HepG2 (cell line): ENCODE measurements around the gene NLGN2. TPM values are rescaled to one million over a fixed set of nuclear protein-coding genes. Genes with fewer than 3 reads are reported as not detected.

Source experiments
- AGO2 ChIP-seq: fragments of 200-400 bp; formaldehyde crosslinking; optimal IDR thresholded peaks from 2 replicates; pipeline ENCODE3; 2017; ENCODE audit warnings: mild to moderate bottlenecking, low read depth, low read length, moderate library complexity
- ATF1 ChIP-seq: IDR thresholded peaks from 2 replicates; pipeline ENCODE4 v1.6.1; 2016; ENCODE audit warnings: mild to moderate bottlenecking, control low read depth
- CCDC6 ChIP-seq: sonication (generic); formaldehyde crosslinking; IDR thresholded peaks from 2 replicates; pipeline ENCODE4 v1.8.1; 2022; ENCODE audit warnings: mild to moderate bottlenecking, missing genetic modification reagents, moderate library complexity
- GABPA ChIP-seq, 2 experiments: IDR thresholded peaks; 2 replicates each; pipeline ENCODE4 v1.6.1; 2011 to 2016; ENCODE audit warnings: low read depth in 2 of 2, low read length in 1 of 2, missing biosample characterization in 1 of 2, missing genetic modification characterization in 1 of 2
- HMG20A ChIP-seq: IDR thresholded peaks from 2 replicates; pipeline ENCODE4 v1.6.1; 2016; ENCODE audit warnings: borderline replicate concordance
- HNF1B ChIP-seq: sonication (generic); formaldehyde crosslinking; IDR thresholded peaks from 2 replicates; pipeline ENCODE4 v1.5.1; 2020; ENCODE audit warnings: mild to moderate bottlenecking, moderate library complexity, missing genetic modification reagents
- KLF12 ChIP-seq: sonication (generic); formaldehyde crosslinking; IDR thresholded peaks from 2 replicates; pipeline ENCODE4 v1.4.0; 2020; ENCODE audit warnings: missing genetic modification reagents, borderline replicate concordance
- LCORL ChIP-seq, 2 experiments: fragments of 450-650 bp in 1 of 2; sonication (generic) in 1 of 2; formaldehyde crosslinking in 1 of 2; IDR thresholded peaks; 2 replicates each; pipeline versions ENCODE4 v1.5.0 to v1.6.1; 2017 to 2020; ENCODE audit warnings: antibody characterized with exemption in 1 of 2, missing genetic modification reagents in 1 of 2
- PATZ1 ChIP-seq: sonication (generic); formaldehyde crosslinking; IDR thresholded peaks from 2 replicates; pipeline ENCODE4 v1.4.0; 2020; ENCODE audit warnings: missing genetic modification reagents
- PAXIP1 ChIP-seq: sonication (generic); formaldehyde crosslinking; conservative IDR thresholded peaks from 2 replicates; pipeline ENCODE4 v1.4.0; 2020; ENCODE audit warnings: mild to moderate bottlenecking, missing genetic modification reagents, moderate library complexity
- TBX2 ChIP-seq: sonication (generic); formaldehyde crosslinking; IDR thresholded peaks from 2 replicates; pipeline ENCODE4 v1.5.0; 2020; ENCODE audit warnings: missing genetic modification reagents, mild to moderate bottlenecking, borderline replicate concordance
- THAP11 ChIP-seq: IDR thresholded peaks from 2 replicates; pipeline ENCODE4 v1.6.1; 2016; ENCODE audit warnings: missing biosample characterization, missing genetic modification reagents
- TP53 ChIP-seq: sonication (generic); formaldehyde crosslinking; conservative IDR thresholded peaks from 2 replicates; pipeline ENCODE4 v1.4.0; 2020; ENCODE audit warnings: missing genetic modification reagents
- UBTF ChIP-seq: sonication (generic); formaldehyde crosslinking; IDR thresholded peaks from 2 replicates; pipeline ENCODE4 v1.4.0; 2020; ENCODE audit warnings: mild to moderate bottlenecking, missing genetic modification reagents
- YEATS2 ChIP-seq: sonication (generic); formaldehyde crosslinking; IDR thresholded peaks from 2 replicates; pipeline ENCODE4 v1.4.0; 2020; ENCODE audit warnings: missing genetic modification reagents, borderline replicate concordance
- ZNF615 ChIP-seq: sonication (generic); formaldehyde crosslinking; IDR thresholded peaks from 2 replicates; pipeline ENCODE4 v1.5.0; 2020; ENCODE audit warnings: mild to moderate bottlenecking, missing genetic modification reagents, borderline replicate concordance
- ZNF737 ChIP-seq: sonication (generic); formaldehyde crosslinking; IDR thresholded peaks from 2 replicates; pipeline ENCODE4 v1.5.0; 2020; ENCODE audit warnings: missing genetic modification reagents, mild to moderate bottlenecking, borderline replicate concordance
- ZZZ3 ChIP-seq: sonication (generic); formaldehyde crosslinking; IDR thresholded peaks from 2 replicates; pipeline ENCODE4 v1.4.0; 2020; ENCODE audit warnings: missing genetic modification reagents, mild to moderate bottlenecking, borderline replicate concordance
- polyA plus RNA-seq, 8 experiments: library from polyadenylated mRNA; depleted of rRNA in 3 of 8; stranded (reverse) in 7 of 8; unstranded in 1 of 8; fragments of >200 nt; fragmentation: Illumina TruSeq in 4 of 8; extraction: Trizol in 4 of 8; gene quantifications; 2 replicates each; pipeline versions ENCODE4 v1.2.1 to v1.2.3, GENCODE V29; 2011 to 2016; ENCODE audit warnings: low read depth in 4 of 8, missing spikeins in 1 of 8, mixed read lengths in 1 of 8; ENCODE audit not compliant: insufficient read depth in 1 of 8
- total RNA-seq, 5 experiments: library from RNA; depleted of rRNA; stranded (reverse); fragments of >200 nt; fragmentation: Illumina TruSeq; extraction: Trizol; gene quantifications; 2 replicates each; pipeline ENCODE4 v1.2.3, GENCODE V29; 2016; ENCODE audit warnings: low read depth in 1 of 5

The NLGN2 gene
- total and polyA plus RNA-seq, 2 of the 13 experiments (the other 11 are each of a cell fraction or from before 2014, with no cell fraction given) = 1.9 to 11.0 TPM

- TF ChIP-seq UBTF (CRISPR knock-in tag) (peak; percentile 61), TBX2 (CRISPR knock-in tag) (0 out of 2 replicates have a peak, but pooled peaks have one; percentile 9), KLF12 (peak; percentile 7; the same call in 1 of the 2 replicates), ZNF615 (CRISPR knock-in tag) (no peak), TP53 (CRISPR knock-in tag) (0 out of 2 replicates have a peak, but pooled peaks have one; percentile 6), PAXIP1 (CRISPR knock-in tag) (peak; percentile 71), ZNF737 (CRISPR knock-in tag) (0 out of 2 replicates have a peak, but pooled peaks have one; percentile 29), HNF1B (CRISPR knock-in tag) (no peak), CCDC6 (CRISPR knock-in tag) (peak; percentile 49; the same call in 1 of the 2 replicates), THAP11 (CRISPR knock-in tag) (peak; percentile 20; the same call in 1 of the 2 replicates), HMG20A (peak; percentile 17; the same call in 1 of the 2 replicates), GABPA (IDR thresholded peaks at IDR 0.05; ENCODE audit: low read depth, low read length) (no peak), GABPA (CRISPR knock-in tag; IDR thresholded peaks at IDR 0.05; ENCODE audit: low read depth) (peak; percentile 39), LCORL (IDR thresholded peaks at IDR 0.05) (no peak), LCORL (CRISPR knock-in tag; IDR thresholded peaks at IDR 0.05) (peak; percentile 35; the same call in 1 of the 2 replicates), YEATS2 (no peak), AGO2 (no peak), PATZ1 (CRISPR knock-in tag) (peak; percentile 81; the same call in 1 of the 2 replicates), ATF1 (CRISPR knock-in tag) (peak; percentile 48; the same call in 1 of the 2 replicates), ZZZ3 (no peak; the same call in 1 of the 2 replicates)
Observed at GRCh38 chr17:7403043-7403726, 4.5 kb upstream of the NLGN2 start (continued).
